GM08714 (cell line): ENCODE data around the gene RCSD1.

Source experiments
- H3K4me3 ChIP-seq: fragments of 200-500 bp; sonication (Bioruptor generic); 2 replicates; pipeline ENCODE4 v1.5.1; 2014; ENCODE audit warnings: mild to moderate bottlenecking, low read length, inconsistent platforms
- ZNF274 ChIP-seq: IDR thresholded peaks from 2 replicates; pipeline ENCODE4 v1.6.1; 2012; ENCODE audit warnings: mild to moderate bottlenecking, low read depth, low read length

Gene RCSD1

GRCh38 chr1:167676205-167676915 lies 46.3 kb downstream of the RCSD1 start:
- H3K4me3 ChIP-seq: no peak overlapping the region; the same call in 1 of the 2 replicates
- no peak for TF ChIP-seq ZNF274

- no peak for TF ChIP-seq ZNF274
- no peak overlapping the region; the same call in 1 of the 2 replicates for H3K4me3 ChIP-seq
Observed at GRCh38 chr1:167676916-167677848, 47.1 kb downstream of the RCSD1 start.

- TF ChIP-seq ZNF274: no peak
- H3K4me3 ChIP-seq: no peak overlapping the region
Observed at GRCh38 chr1:167678422-167678821, 48.4 kb downstream of the RCSD1 start.

- TF ChIP-seq ZNF274: no peak
Observed at GRCh38 chr1:167678838-167679237, 48.8 kb downstream of the RCSD1 start.

GRCh38 chr1:167679714-167680113 lies 49.7 kb downstream of the RCSD1 start:
- no peak for TF ChIP-seq ZNF274
- no peak overlapping the region for H3K4me3 ChIP-seq

More at GRCh38 chr1:167678838-167679237, 48.8 kb downstream of the RCSD1 start:
- no peak overlapping the region for H3K4me3 ChIP-seq

GRCh38 chr1:167681024-167681423 lies 51.0 kb downstream of the RCSD1 start:
- H3K4me3 ChIP-seq: no peak overlapping the region; the same call in 1 of the 2 replicates

GRCh38 chr1:167681451-167682098 lies 51.5 kb downstream of the RCSD1 start:
- H3K4me3 ChIP-seq: no peak overlapping the region; the same call in 1 of the 2 replicates
- TF ChIP-seq ZNF274: no peak

More at GRCh38 chr1:167681024-167681423, 51.0 kb downstream of the RCSD1 start:
- TF ChIP-seq ZNF274: no peak

GRCh38 chr1:167683226-167683625 lies 53.2 kb downstream of the RCSD1 start:
- no peak for TF ChIP-seq ZNF274
- H3K4me3 ChIP-seq: no peak overlapping the region

- H3K4me3 ChIP-seq: no peak overlapping the region
- no peak for TF ChIP-seq ZNF274
Observed at GRCh38 chr1:167683641-167684502, 53.8 kb downstream of the RCSD1 start.

GRCh38 chr1:167685844-167686243 lies 55.8 kb downstream of the RCSD1 start:
- TF ChIP-seq ZNF274: no peak
- no peak overlapping the region for H3K4me3 ChIP-seq

GRCh38 chr1:167687919-167688519 lies 58.0 kb downstream of the RCSD1 start:
- TF ChIP-seq ZNF274: no peak
- no peak overlapping the region for H3K4me3 ChIP-seq

GRCh38 chr1:167689567-167689920 lies 59.5 kb downstream of the RCSD1 start:
- H3K4me3 ChIP-seq: no peak overlapping the region

GRCh38 chr1:167690053-167690452 lies 60.0 kb downstream of the RCSD1 start:
- no peak overlapping the region for H3K4me3 ChIP-seq
- TF ChIP-seq ZNF274: no peak

More at GRCh38 chr1:167689567-167689920, 59.5 kb downstream of the RCSD1 start:
- TF ChIP-seq ZNF274: no peak
